Liver (tissue), 9 donors: ENCODE data around the gene TENM3. TPM values are rescaled to one million over a fixed set of nuclear protein-coding genes. Genes with fewer than 3 reads are reported as not detected.

ENCODE experiments used
- DNase-seq: peaks from one replicate; pipeline ENCODE4 v3.0.0-alpha.2; 2017; ENCODE audit warnings: low spot score
- H3K27ac ChIP-seq, 2 donors: one replicate each; pipeline ENCODE4 v1.7.0; 2013; ENCODE audit warnings: inconsistent platforms in 2 of 2, low read length in 2 of 2, control low read depth in 1 of 2, low read depth in 1 of 2, mild to moderate bottlenecking in 1 of 2
- H3K27me3 ChIP-seq, 4 donors: one replicate each; pipeline versions ENCODE4 v1.6.1 to v1.7.0; 2013; ENCODE audit warnings: low read length in 3 of 4, inconsistent platforms in 1 of 4, mild to moderate bottlenecking in 1 of 4, moderate library complexity in 1 of 4; ENCODE audit not compliant: control insufficient read depth in 4 of 4, insufficient read depth in 4 of 4
- H3K36me3 ChIP-seq, 4 donors: one replicate each; pipeline versions ENCODE4 v1.6.1 to v1.7.0; 2013; ENCODE audit warnings: low read length in 3 of 4, mild to moderate bottlenecking in 3 of 4, low read depth in 1 of 4, moderate library complexity in 1 of 4; ENCODE audit not compliant: control insufficient read depth in 4 of 4, insufficient read depth in 3 of 4
- H3K4me1 ChIP-seq, 4 donors: one replicate each; pipeline versions ENCODE4 v1.6.1 to v1.7.0; 2013; ENCODE audit warnings: low read length in 3 of 4, mild to moderate bottlenecking in 3 of 4, moderate library complexity in 1 of 4; ENCODE audit not compliant: control insufficient read depth in 4 of 4, insufficient read depth in 4 of 4
- H3K4me3 ChIP-seq, 3 donors: one replicate each; pipeline versions ENCODE4 v1.6.1 to v1.7.0; 2013; ENCODE audit warnings: low read length in 3 of 3, control low read depth in 1 of 3, low read depth in 1 of 3, mild to moderate bottlenecking in 1 of 3
- H3K9ac ChIP-seq, 2 donors: one replicate each; pipeline ENCODE4 v1.7.0; 2013; ENCODE audit warnings: low read length in 2 of 2, mild to moderate bottlenecking in 2 of 2, moderate library complexity in 2 of 2, control low read depth in 1 of 2, low read depth in 1 of 2
- H3K9me3 ChIP-seq, 4 donors: one replicate each; pipeline versions ENCODE4 v1.6.1 to v1.7.0; 2013; ENCODE audit warnings: low read length in 3 of 4; ENCODE audit not compliant: control insufficient read depth in 4 of 4
- ATF3 ChIP-seq: IDR thresholded peaks from 2 replicates; pipeline ENCODE4 v1.6.1; 2016; ENCODE audit warnings: antibody characterized with exemption
- EGR1 ChIP-seq, 2 donors: IDR thresholded peaks; 2 replicates each; pipeline ENCODE4 v1.6.1; 2016 to 2018; ENCODE audit warnings: antibody characterized with exemption in 2 of 2, low read depth in 2 of 2
- FOXA1 ChIP-seq: IDR thresholded peaks from 2 replicates; pipeline ENCODE4 v1.6.1; 2016; ENCODE audit warnings: antibody characterized with exemption
- FOXA2 ChIP-seq: IDR thresholded peaks from 2 replicates; pipeline ENCODE4 v1.6.1; 2016; ENCODE audit warnings: antibody characterized with exemption
- GABPA ChIP-seq, 2 donors: IDR thresholded peaks in 1 of 2; conservative IDR thresholded peaks in 1 of 2; 2 replicates each; pipeline ENCODE4 v1.6.1; 2016; ENCODE audit warnings: antibody characterized with exemption in 2 of 2, mild to moderate bottlenecking in 1 of 2, moderate library complexity in 1 of 2
- HNF4A ChIP-seq, 2 donors: conservative IDR thresholded peaks; 2 replicates each; pipeline ENCODE4 v1.6.1; 2016; ENCODE audit warnings: antibody characterized with exemption in 2 of 2, mild to moderate bottlenecking in 2 of 2
- HNF4G ChIP-seq: IDR thresholded peaks from 2 replicates; pipeline ENCODE4 v1.6.1; 2016; ENCODE audit warnings: antibody characterized with exemption
- NR2F2 ChIP-seq: IDR thresholded peaks from 2 replicates; pipeline ENCODE4 v1.6.1; 2016; ENCODE audit warnings: antibody characterized with exemption
- RAD21 ChIP-seq, 2 donors: IDR thresholded peaks; 2 replicates each; pipeline ENCODE4 v1.6.1; 2016; ENCODE audit warnings: antibody characterized with exemption in 2 of 2, mild to moderate bottlenecking in 2 of 2
- RXRA ChIP-seq, 2 donors: IDR thresholded peaks; 2 replicates each; pipeline ENCODE4 v1.6.1; 2017 to 2018; ENCODE audit warnings: antibody characterized with exemption in 2 of 2, mild to moderate bottlenecking in 1 of 2
- SP1 ChIP-seq: IDR thresholded peaks from 2 replicates; pipeline ENCODE4 v1.6.1; 2018; ENCODE audit warnings: antibody characterized with exemption, mild to moderate bottlenecking
- TAF1 ChIP-seq: conservative IDR thresholded peaks from 2 replicates; pipeline ENCODE4 v1.6.1; 2016; ENCODE audit warnings: antibody characterized with exemption, mild to moderate bottlenecking
- YY1 ChIP-seq: IDR thresholded peaks from 2 replicates; pipeline ENCODE4 v1.6.1; 2016; ENCODE audit warnings: antibody characterized with exemption, mild to moderate bottlenecking
- WGBS: extraction: QIAGEN DNeasy Blood & Tissue Kit; methylation state at CpG from one replicate; pipeline ENCODE4 v1.1.7; 2013; 5-methylcytosine and 5-hydroxymethylcytosine counted together
- polyA plus RNA-seq, 2 donors: library from polyadenylated mRNA; stranded (reverse) in 1 of 2; unstranded in 1 of 2; fragments of 200-250 nt in 1 of 2; fragments of >200 nt in 1 of 2; fragmentation: Nextera tagmentation in 1 of 2; extraction: Ambion mirVana in 1 of 2; gene quantifications; one replicate each; pipeline versions ENCODE4 v1.2.1 to v1.2.3, GENCODE V29; 2013 to 2015
- total RNA-seq, 2 donors: library from RNA; depleted of rRNA; stranded (reverse); fragments of >200 nt; gene quantifications; one replicate each; pipeline ENCODE4 v1.2.3, GENCODE V29; 2014
- TF ChIP-seq, protein P1 (sequence below): fragments of 150-350 bp; IDR thresholded peaks from 2 replicates; pipeline ENCODE4 v1.5.1; 2017; ENCODE audit warnings: improper control_type of control experiment, low read depth, low read length; ENCODE audit not compliant: missing input control
- TF ChIP-seq, protein P2 (sequence below): IDR thresholded peaks from 2 replicates; pipeline ENCODE4 v1.6.1; 2016; ENCODE audit warnings: antibody characterized with exemption, mild to moderate bottlenecking
- TF ChIP-seq, protein P3 (sequence below): IDR thresholded peaks from 2 replicates; pipeline ENCODE4 v1.6.1; 2016; ENCODE audit warnings: antibody characterized with exemption
- donor health status: healthy.
- donor health status: healthy.
- donor health status: healthy.
- donor health status: healthy.
- donor health status: healthy.

TENM3 gene
- total and polyA plus RNA-seq, 4 donors = 0.32 to 16.8 (median 0.70) TPM

DNA sequence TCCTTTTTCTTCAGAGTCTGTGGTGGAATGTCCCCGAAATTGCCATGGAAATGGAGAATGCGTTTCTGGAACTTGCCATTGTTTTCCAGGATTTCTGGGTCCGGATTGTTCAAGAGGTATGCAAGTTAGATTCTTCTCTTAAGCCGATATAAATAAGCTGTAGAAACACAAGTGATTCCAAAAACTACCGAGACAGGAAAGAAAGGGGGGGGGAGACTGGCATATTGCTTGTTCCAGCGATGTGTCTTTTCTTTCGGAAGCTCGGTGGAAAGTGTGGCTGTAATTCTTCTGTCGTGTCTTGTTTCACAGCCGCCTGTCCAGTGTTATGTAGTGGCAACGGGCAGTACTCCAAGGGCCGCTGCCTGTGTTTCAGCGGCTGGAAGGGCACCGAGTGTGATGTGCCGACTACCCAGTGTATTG is 437.0 kb downstream of the TENM3 start:
- 89% methylated on average over 15 of the region's 15 CpGs for WGBS
- H3K27me3 ChIP-seq = no peaks in the 10 kb centered on the region
- no peak for DNase-seq
- H3K9me3 ChIP-seq = no peaks in the 10 kb centered on the region
- H3K9ac ChIP-seq = no peak overlapping the region
- no peaks in the 10 kb centered on the region for H3K36me3 ChIP-seq
- H3K27ac ChIP-seq = no peak overlapping the region
- no peaks in the 10 kb centered on the region for H3K4me1 ChIP-seq
- H3K4me3 ChIP-seq = no peak overlapping the region
- TF ChIP-seq ATF3 (no peak), TAF1 (no peak), FOXA2 (no peak), NR2F2 (no peak), RXRA (IDR thresholded peaks at IDR 0.05) (no peak), FOXA1 (no peak), HNF4A (conservative IDR thresholded peaks at IDR 0.05) (no peak), HNF4G (no peak), SP1 (no peak), GABPA (IDR thresholded peaks at IDR 0.05 in 1 of 2, conservative IDR thresholded peaks at IDR 0.05 in 1 of 2) (no peak), EGR1 (IDR thresholded peaks at IDR 0.05; ENCODE audit: low read depth in 2 of 2) (no peak), RAD21 (IDR thresholded peaks at IDR 0.05) (no peak)
- TF ChIP-seq, protein P1, sequence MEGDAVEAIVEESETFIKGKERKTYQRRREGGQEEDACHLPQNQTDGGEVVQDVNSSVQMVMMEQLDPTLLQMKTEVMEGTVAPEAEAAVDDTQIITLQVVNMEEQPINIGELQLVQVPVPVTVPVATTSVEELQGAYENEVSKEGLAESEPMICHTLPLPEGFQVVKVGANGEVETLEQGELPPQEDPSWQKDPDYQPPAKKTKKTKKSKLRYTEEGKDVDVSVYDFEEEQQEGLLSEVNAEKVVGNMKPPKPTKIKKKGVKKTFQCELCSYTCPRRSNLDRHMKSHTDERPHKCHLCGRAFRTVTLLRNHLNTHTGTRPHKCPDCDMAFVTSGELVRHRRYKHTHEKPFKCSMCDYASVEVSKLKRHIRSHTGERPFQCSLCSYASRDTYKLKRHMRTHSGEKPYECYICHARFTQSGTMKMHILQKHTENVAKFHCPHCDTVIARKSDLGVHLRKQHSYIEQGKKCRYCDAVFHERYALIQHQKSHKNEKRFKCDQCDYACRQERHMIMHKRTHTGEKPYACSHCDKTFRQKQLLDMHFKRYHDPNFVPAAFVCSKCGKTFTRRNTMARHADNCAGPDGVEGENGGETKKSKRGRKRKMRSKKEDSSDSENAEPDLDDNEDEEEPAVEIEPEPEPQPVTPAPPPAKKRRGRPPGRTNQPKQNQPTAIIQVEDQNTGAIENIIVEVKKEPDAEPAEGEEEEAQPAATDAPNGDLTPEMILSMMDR = no peak

DNA sequence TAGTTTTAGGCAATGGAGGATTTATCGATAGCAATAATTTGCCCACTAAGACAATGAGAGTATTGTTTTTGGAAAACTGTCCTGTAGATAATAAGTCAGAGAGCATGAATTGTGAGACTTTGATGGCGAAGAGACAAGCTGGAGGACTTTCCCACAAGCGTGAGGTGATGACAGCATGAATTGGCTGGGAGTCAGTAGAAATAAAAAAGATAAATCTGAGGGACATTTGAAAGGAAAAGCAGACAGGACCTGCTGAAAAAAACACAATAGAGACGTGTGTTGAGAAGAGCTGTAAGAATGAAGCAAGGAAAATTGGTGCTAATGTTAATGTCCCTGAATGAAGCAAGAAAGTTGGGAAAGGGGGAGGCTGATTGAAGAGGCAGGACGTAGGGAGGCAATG is 440.5 kb downstream of the TENM3 start:
- no peak for DNase-seq
- H3K4me1 ChIP-seq = no peaks in the 10 kb centered on the region
- no peak overlapping the region for H3K27ac ChIP-seq
- H3K9ac ChIP-seq = no peak overlapping the region
- TF ChIP-seq, protein P2, sequence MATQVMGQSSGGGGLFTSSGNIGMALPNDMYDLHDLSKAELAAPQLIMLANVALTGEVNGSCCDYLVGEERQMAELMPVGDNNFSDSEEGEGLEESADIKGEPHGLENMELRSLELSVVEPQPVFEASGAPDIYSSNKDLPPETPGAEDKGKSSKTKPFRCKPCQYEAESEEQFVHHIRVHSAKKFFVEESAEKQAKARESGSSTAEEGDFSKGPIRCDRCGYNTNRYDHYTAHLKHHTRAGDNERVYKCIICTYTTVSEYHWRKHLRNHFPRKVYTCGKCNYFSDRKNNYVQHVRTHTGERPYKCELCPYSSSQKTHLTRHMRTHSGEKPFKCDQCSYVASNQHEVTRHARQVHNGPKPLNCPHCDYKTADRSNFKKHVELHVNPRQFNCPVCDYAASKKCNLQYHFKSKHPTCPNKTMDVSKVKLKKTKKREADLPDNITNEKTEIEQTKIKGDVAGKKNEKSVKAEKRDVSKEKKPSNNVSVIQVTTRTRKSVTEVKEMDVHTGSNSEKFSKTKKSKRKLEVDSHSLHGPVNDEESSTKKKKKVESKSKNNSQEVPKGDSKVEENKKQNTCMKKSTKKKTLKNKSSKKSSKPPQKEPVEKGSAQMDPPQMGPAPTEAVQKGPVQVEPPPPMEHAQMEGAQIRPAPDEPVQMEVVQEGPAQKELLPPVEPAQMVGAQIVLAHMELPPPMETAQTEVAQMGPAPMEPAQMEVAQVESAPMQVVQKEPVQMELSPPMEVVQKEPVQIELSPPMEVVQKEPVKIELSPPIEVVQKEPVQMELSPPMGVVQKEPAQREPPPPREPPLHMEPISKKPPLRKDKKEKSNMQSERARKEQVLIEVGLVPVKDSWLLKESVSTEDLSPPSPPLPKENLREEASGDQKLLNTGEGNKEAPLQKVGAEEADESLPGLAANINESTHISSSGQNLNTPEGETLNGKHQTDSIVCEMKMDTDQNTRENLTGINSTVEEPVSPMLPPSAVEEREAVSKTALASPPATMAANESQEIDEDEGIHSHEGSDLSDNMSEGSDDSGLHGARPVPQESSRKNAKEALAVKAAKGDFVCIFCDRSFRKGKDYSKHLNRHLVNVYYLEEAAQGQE = no peak
- TF ChIP-seq, protein P1 = no peak
- TF ChIP-seq YY1 (no peak), RAD21 (IDR thresholded peaks at IDR 0.05) (no peak), SP1 (no peak)
- TF ChIP-seq, protein P3, sequence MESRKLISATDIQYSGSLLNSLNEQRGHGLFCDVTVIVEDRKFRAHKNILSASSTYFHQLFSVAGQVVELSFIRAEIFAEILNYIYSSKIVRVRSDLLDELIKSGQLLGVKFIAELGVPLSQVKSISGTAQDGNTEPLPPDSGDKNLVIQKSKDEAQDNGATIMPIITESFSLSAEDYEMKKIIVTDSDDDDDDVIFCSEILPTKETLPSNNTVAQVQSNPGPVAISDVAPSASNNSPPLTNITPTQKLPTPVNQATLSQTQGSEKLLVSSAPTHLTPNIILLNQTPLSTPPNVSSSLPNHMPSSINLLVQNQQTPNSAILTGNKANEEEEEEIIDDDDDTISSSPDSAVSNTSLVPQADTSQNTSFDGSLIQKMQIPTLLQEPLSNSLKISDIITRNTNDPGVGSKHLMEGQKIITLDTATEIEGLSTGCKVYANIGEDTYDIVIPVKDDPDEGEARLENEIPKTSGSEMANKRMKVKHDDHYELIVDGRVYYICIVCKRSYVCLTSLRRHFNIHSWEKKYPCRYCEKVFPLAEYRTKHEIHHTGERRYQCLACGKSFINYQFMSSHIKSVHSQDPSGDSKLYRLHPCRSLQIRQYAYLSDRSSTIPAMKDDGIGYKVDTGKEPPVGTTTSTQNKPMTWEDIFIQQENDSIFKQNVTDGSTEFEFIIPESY = no peak
- no peaks in the 10 kb centered on the region for H3K9me3 ChIP-seq
- no peaks in the 10 kb centered on the region for H3K27me3 ChIP-seq
- no peak overlapping the region for H3K4me3 ChIP-seq
- 74% methylated on average over 5 of the region's 5 CpGs for WGBS
- no peaks in the 10 kb centered on the region for H3K36me3 ChIP-seq
